Activated CD4-positive, alpha-beta T cell treated with anti-CD3 and anti-CD28 coated beads, Interleukin-10, Interleukin-2, amounts not matched to agents 100 ng/mL and 50 ng/mL, durations not matched to agents 16 hours and 8 hours (primary cell): ENCODE data around the gene ACVR1C.
"Not testable (repeated sequence)": the region's sequence is repeated elsewhere in the genome, so short reads cannot be mapped to it uniquely, and the experiment has no call there.

Experiments
- DNase-seq: peaks from one replicate; pipeline ENCODE4 v3.0.0-alpha.2; 2020

Gene ACVR1C

DNA sequence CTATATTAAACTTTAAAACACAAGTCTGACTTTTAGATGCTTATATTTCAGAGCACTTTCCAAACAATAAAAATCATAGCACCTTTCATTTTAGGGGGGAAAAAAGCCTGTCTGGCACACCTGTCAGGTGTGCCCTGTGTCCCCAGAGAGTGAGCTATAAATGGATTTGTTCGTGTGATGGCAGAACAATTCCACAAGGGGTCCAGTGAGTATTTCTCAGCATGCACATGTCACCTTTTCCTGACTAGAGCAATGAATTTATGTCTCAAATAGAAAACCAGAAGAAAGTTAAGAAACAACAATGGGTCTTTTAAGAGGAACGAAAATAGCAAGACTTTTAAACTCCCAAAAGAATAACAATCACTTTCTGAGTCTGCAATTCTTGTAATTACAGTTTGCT lies 55.9 kb downstream of the ACVR1C start:
- peak; percentile 7 for DNase-seq

DNA sequence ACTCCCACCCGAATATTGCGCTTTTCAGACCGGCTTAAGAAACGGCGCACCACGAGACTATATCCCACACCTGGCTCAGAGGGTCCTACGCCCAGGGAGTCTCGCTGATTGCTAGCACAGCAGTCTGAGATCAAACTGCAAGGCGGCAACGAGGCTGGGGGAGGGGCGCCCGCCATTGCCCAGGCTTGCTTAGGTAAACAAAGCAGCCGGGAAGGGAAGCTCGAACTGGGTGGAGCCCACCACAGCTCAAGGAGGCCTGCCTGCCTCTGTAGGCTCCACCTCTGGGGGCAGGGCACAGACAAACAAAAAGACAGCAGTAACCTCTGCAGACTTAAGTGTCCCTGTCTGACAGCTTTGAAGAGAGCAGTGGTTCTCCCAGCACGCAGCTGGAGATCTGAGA lies 62.0 kb downstream of the ACVR1C start:
- not testable (repeated sequence) for DNase-seq

DNA sequence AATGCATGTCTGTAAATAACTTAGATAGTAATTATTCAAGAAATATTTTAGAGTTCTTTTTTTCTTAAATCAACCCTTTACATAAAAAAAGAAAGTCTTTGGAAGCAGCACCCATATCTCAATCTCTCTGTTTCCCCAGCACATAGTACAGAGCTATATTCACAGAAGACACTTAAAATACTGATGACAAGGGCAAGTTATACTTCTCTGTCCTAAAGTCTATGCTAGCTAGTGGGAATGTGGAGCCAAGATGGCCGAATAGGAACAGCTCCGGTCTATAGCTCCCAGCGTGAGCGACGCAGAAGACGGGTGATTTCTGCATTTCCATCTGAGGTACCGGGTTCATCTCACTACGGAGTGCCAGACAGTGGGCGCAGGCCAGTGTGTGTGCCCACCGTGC lies 62.6 kb downstream of the ACVR1C start:
- not testable (repeated sequence) for DNase-seq

GRCh38 chr2:157565550-157565949 lies 63.1 kb downstream of the ACVR1C start:
- no peak for DNase-seq

- DNase-seq: no peak
Observed at GRCh38 chr2:157559890-157560289, 68.8 kb downstream of the ACVR1C start.

GRCh38 chr2:157559461-157559860 lies 69.2 kb downstream of the ACVR1C start:
- DNase-seq: no peak

GRCh38 chr2:157559061-157559460 lies 69.6 kb downstream of the ACVR1C start:
- DNase-seq: peak; percentile 8

GRCh38 chr2:157557770-157558169 lies 70.9 kb downstream of the ACVR1C start:
- DNase-seq: peak; percentile 4

DNA sequence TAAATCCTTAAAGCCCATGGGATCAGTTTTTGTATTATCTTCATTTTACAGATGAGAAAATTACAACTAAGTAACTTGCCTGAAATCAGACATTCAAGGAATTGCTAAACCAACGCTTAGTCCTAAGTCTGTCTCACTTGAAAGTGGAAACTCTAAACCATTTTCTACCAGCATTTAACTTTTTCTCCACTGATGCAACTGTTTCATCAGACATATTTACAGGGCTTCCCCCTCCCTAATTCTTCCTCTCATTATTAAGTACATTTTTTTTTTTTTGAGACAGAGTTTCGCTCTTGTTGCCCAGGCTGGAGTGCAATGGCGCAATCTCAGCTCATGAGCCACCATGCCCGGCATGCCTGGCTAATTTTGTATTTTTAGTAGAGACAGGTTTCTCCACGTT lies 88.6 kb downstream of the ACVR1C start:
- DNase-seq: no peak

DNA sequence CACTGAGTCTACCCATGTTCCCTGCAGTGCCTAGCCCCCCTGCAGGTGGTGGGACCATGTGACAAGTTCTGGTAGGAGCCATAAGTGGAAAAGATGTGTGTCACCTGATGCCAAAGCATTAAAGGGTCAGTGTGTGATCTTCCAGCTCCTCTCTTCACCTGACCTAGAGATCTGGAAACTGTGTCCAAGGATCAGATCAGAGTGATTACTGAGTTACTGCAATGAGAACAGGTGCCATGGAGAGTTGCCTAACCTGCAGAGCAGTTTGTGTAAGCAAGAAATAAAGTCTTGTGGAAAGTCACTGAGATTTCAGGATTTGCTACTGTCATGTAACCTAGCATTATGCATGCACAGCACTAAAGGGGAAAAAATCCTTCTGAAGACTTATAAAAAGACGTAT lies 90.6 kb downstream of the ACVR1C start:
- no peak for DNase-seq

- no peak for DNase-seq
Observed at GRCh38 chr2:157536815-157537214, 91.8 kb downstream of the ACVR1C start.

- no peak for DNase-seq
Observed at GRCh38 chr2:157528963-157529751, 99.5 kb downstream of the ACVR1C start.

GRCh38 chr2:157526070-157526469 lies 102.6 kb downstream of the ACVR1C start:
- DNase-seq: no peak

- DNase-seq: no peak
Observed at GRCh38 chr2:157523270-157524247, 105.1 kb downstream of the ACVR1C start.

- not testable (repeated sequence) for DNase-seq
Observed at GRCh38 chr2:157514966-157515365, 113.7 kb downstream of the ACVR1C start.

DNA sequence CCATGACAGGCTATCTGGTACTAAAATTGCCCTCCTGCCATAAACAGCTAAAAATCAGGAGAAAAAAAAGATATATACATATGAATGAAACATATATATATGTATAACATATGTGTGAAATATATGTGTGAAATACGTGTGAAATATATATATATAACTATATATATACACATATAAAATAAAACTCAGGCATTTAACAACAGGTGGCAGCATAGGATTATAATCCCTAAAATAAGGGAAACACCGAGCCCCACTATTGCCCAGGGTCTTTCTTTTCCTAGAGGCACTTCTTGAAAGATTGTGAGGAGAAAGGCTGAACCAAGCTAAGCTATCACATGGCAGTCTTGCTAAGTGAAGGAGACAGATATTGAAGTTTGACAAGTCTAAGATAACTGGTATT lies 118.9 kb downstream of the ACVR1C start:
- DNase-seq: no peak

DNA sequence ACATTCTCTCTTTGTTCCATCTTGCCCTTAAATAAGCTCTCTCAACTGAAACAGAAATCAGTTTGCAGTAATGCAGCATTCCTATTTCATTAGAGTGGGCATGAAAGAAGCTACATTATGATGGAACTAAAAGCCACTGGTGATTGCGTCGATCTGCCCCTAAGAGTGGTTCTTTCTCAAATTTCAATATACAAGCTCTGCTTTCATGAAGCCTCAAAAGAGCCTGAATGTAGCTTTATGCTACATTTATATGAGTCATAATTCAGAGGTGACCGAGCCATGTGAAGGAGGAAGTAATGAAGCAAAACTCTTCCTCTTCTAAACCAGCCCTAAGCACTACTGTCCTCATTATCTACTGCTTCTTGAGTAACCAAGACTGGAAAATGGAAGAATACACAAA lies 120.0 kb downstream of the ACVR1C start:
- DNase-seq: no peak

DNA sequence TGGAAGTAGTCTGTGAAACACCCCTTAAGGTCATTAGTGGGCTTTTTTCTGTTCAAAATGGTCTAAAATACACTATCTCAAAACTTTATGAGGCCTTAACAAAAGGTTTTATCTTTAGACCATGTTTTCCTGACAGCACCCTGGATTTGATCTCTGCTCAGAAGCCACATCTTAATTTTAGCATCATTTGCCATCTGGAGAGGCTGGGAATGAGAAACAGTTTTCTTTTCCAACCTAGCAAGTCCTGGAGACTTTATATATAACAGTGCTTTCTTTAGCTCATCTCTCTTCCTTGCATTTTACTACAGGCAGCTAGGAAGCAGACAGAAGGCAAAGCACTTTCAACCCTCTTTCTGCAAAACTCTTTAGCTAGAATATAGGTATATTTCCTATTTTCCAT lies 122.1 kb downstream of the ACVR1C start:
- DNase-seq: no peak

DNA sequence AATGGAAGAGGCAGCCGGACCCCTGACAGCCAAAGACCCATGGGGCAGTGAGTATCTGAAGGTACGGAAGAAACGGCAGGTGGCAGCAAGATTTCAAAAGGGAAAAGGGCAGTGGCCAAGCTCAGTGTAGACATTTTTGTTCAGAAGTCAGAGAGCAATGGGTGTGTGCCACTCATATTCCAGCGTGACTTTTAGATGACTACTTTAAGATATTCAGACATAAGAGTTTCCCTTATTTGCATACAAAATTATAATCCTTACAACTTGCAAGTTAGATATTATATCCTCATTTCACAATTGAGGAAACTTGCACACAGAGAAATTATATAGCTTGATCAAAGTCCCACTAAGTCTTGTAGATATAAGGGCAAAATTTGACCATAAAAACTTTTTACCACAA lies 124.0 kb downstream of the ACVR1C start:
- no peak for DNase-seq

GRCh38 chr2:157501026-157501425 lies 127.6 kb downstream of the ACVR1C start:
- DNase-seq: no peak

DNA sequence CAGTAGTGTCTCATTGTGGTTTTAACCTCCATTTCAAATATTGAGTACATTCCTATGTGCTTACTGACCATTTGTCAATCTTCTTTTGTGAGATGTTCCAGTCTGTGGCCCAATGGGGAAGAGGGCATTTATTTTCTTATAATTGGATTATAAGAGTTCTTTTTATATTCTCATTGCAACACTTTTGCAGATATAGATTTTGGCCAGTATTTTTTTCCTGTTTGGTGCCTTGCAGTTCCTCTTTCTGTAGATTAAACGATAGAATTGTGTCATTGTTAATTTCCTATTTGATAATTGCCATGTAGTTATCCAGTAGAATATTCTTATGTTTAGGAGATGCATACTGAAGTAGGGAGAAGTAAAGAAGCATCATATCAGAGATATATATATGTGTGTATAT lies 128.3 kb downstream of the ACVR1C start:
- no peak for DNase-seq

DNA sequence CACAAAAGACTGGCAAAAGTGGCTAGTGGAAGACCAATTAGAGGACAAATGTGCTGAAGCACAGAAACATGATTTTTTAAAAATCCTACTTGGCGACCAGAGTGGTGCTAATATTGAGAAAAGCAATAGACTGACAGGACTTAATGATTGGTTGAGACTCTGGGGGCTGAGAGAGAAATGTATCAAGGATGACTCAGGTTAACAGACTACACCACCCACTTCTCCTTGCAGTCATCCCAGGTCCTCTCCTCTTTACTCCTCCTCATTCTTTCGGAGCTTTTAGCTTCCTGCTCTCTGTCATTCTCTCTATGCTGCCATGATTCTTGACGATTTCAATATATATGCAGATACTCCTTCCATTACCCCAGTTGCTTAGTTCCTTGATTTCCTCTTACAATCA lies 130.2 kb downstream of the ACVR1C start:
- no peak for DNase-seq

GRCh38 chr2:157497638-157498314 lies 130.9 kb downstream of the ACVR1C start:
- DNase-seq: peak; percentile 66
